Hepatocyte (in vitro differentiated cells): ENCODE results near the gene PHF2. TPM values are rescaled to one million over a fixed set of nuclear protein-coding genes. Genes with fewer than 3 reads are reported as not detected.

Source experiments
- DNase-seq: peaks from one replicate; pipeline ENCODE4 v3.0.0-alpha.2; 2016; ENCODE audit warnings: low spot score
- H2AFZ ChIP-seq: fragments of 200-600 bp; sonication (generic); 2 replicates; pipeline ENCODE4 v1.6.0; 2016; ENCODE audit warnings: antibody characterized with exemption, mild to moderate bottlenecking
- H3K27ac ChIP-seq: fragments of 200-600 bp; sonication (generic); 2 replicates; pipeline ENCODE4 v1.5.1; 2016; ENCODE audit warnings: mild to moderate bottlenecking
- H3K27me3 ChIP-seq: fragments of 200-600 bp; sonication (generic); 2 replicates; pipeline ENCODE4 v1.6.1; 2016
- H3K36me3 ChIP-seq: fragments of 200-600 bp; sonication (generic); replicated peaks from 2 replicates; pipeline ENCODE4 v1.5.1; 2016; ENCODE audit warnings: low read depth; ENCODE audit not compliant: insufficient read depth
- H3K4me1 ChIP-seq: fragments of 200-600 bp; sonication (generic); 2 replicates; pipeline ENCODE4 v1.5.1; 2016; ENCODE audit warnings: mild to moderate bottlenecking, moderate library complexity; ENCODE audit not compliant: insufficient read depth
- H3K4me2 ChIP-seq: fragments of 200-600 bp; sonication (generic); 2 replicates; pipeline ENCODE4 v1.6.0; 2016
- H3K4me3 ChIP-seq: fragments of 200-600 bp; sonication (generic); 2 replicates; pipeline ENCODE4 v1.5.1; 2016; ENCODE audit warnings: mild to moderate bottlenecking
- H3K79me2 ChIP-seq: fragments of 200-600 bp; sonication (generic); 2 replicates; pipeline ENCODE4 v1.6.0; 2017; ENCODE audit warnings: mild to moderate bottlenecking
- H3K9me2 ChIP-seq: fragments of 200-600 bp; sonication (generic); replicated peaks from 2 replicates; pipeline ENCODE4 v1.6.0; 2017; ENCODE audit warnings: mild to moderate bottlenecking; ENCODE audit not compliant: insufficient read depth
- H3K9me3 ChIP-seq: fragments of 200-600 bp; sonication (generic); 2 replicates; pipeline ENCODE4 v1.5.1; 2016; ENCODE audit warnings: low read depth, mild to moderate bottlenecking
- H4K20me1 ChIP-seq: fragments of 200-600 bp; sonication (generic); 2 replicates; pipeline ENCODE4 v1.6.0; 2016; ENCODE audit warnings: mild to moderate bottlenecking; ENCODE audit not compliant: insufficient read depth, poor library complexity, severe bottlenecking
- EZH2 ChIP-seq: fragments of 200-600 bp; sonication (generic); IDR thresholded peaks from 2 replicates; pipeline ENCODE4 v1.6.1; 2016; ENCODE audit warnings: antibody characterized with exemption, mild to moderate bottlenecking, borderline replicate concordance
- EZH2phosphoT487 ChIP-seq: fragments of 200-600 bp; sonication (generic); IDR thresholded peaks from one replicate; pipeline ENCODE4 v1.6.1; 2018; ENCODE audit warnings: antibody characterized with exemption, mild to moderate bottlenecking, low read depth, moderate library complexity; ENCODE audit not compliant: unreplicated experiment, severe bottlenecking
- WGBS: methylation state at CpG from one replicate; pipeline ENCODE4 v1.1.6; 2016; ENCODE audit warnings: low lambda C conversion rate; ENCODE audit errors: missing lambda C conversion rate; 5-methylcytosine and 5-hydroxymethylcytosine counted together
- polyA plus RNA-seq: library from polyadenylated mRNA; unstranded; fragments of >200 nt; fragmentation: Nextera tagmentation; extraction: Ambion mirVana; gene quantifications from 2 replicates; pipeline ENCODE4 v1.2.1, GENCODE V29; 2016
- total RNA-seq: library from RNA; depleted of rRNA; stranded (reverse); fragments of >200 nt; gene quantifications from 2 replicates; pipeline ENCODE4 v1.2.3, GENCODE V29; 2014
- TF ChIP-seq, protein P1 (sequence below): fragments of 200-600 bp; sonication (generic); IDR thresholded peaks from 2 replicates; pipeline ENCODE4 v1.5.1; 2016; ENCODE audit warnings: antibody characterized with exemption, mild to moderate bottlenecking; ENCODE audit not compliant: poor library complexity

PHF2 gene
- total and polyA plus RNA-seq, 2 experiments from 2014 or later, result 10.5 to 19.8 TPM

DNA sequence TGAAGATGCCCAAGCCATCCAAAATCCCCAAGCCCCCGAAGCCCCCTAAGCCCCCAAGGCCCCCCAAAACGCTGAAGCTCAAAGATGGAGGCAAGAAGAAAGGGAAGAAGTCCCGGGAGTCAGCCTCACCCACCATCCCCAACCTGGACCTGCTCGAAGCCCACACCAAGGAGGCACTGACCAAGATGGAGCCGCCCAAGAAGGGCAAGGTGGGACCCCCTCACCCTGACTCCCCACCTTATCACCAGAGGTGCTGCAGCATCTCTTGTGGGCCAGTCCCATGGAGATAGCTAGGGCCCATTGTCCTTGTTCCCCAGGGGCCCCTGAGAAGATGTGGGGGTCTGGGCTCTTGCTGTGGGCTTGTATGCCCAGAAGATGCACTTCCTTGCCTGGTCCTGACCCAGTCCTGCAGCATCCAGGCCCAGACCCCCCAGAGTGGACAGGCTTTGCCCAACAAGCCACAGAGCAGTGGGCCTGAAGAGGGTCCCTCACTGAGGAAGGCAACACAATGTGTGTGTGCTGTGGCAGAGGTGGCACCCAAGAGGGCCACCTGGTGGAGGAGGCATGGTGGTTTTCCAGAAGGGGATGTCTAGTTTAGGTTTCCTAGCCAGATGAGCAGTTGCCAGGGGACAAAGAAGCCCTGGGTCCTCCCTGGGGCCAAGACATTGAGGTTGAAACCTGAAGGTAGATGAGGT, 84.1 kb downstream of the PHF2 start:
- Histone ChIP-seq H3K27me3 (no peaks in the 10 kb centered on the region), H3K79me2 (no peaks in the 10 kb centered on the region), H3K27ac (no peak overlapping the region), H3K4me1 (no peaks in the 10 kb centered on the region), H3K4me2 (no peak overlapping the region), H3K4me3 (no peak overlapping the region), H3K9me3 (no peaks in the 10 kb centered on the region), H2AFZ (no peak overlapping the region), H4K20me1 (no peaks in the 10 kb centered on the region), H3K36me3 (no peaks in the 10 kb centered on the region), H3K9me2 (no peaks in the 10 kb centered on the region)
- DNase-seq, result no peak
- TF ChIP-seq EZH2 (no peak), EZH2phosphoT487 (no peak)
- TF ChIP-seq, protein P1, sequence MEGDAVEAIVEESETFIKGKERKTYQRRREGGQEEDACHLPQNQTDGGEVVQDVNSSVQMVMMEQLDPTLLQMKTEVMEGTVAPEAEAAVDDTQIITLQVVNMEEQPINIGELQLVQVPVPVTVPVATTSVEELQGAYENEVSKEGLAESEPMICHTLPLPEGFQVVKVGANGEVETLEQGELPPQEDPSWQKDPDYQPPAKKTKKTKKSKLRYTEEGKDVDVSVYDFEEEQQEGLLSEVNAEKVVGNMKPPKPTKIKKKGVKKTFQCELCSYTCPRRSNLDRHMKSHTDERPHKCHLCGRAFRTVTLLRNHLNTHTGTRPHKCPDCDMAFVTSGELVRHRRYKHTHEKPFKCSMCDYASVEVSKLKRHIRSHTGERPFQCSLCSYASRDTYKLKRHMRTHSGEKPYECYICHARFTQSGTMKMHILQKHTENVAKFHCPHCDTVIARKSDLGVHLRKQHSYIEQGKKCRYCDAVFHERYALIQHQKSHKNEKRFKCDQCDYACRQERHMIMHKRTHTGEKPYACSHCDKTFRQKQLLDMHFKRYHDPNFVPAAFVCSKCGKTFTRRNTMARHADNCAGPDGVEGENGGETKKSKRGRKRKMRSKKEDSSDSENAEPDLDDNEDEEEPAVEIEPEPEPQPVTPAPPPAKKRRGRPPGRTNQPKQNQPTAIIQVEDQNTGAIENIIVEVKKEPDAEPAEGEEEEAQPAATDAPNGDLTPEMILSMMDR, result no peak
- WGBS, result 100% methylated on average over 3 of the region's 5 CpGs

DNA sequence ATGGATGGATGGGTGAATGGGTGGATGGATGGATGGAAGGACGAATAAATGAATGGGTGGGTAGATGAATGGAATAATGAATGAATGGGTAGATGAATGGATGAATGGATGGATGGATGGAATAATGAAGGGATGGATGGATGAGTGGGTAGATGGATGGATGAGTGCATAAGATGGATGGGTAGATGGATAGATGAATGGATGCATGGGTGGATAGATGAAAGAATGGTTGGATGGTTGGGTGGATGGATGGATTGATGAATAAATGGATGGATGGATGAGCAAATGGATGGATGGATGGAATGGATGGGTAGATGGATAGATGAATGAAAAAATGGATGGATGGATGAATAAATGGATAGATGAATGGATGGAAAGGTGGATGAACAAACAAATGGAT, 85.2 kb downstream of the PHF2 start:
- TF ChIP-seq EZH2, result no peak
- TF ChIP-seq EZH2phosphoT487, result no peak
- TF ChIP-seq, protein P1, result no peak
- no peaks in the 10 kb centered on the region for H3K9me2 ChIP-seq
- no peaks in the 10 kb centered on the region for H3K36me3 ChIP-seq

DNA sequence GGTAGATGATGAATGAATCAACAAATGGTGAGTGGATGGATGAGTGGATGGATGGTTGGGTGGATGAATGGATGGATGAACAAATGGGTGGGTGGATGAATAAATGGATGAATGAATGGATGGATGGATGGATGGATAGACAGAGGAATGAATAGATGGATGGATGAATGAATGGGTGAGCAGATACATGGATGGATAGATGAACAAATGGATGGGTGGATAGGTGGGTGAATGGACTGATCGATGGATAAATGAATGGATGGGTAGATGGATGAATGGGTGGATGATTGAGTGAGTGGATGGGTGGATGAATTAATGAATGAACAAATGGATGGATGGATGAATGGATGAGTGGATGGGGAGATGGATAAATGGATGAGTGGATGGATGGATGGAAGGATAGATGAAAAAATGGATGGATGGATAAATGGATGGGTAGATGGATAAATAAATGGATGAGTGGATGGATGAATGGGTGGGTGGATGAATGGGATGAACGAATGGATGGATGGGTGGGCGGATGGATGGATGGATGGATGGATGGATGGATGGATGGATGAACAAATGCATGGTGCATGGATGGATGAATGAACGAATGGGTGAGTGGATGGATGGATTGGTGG, 85.7 kb downstream of the PHF2 start:
- Histone ChIP-seq H3K4me2 (no peak overlapping the region), H4K20me1 (no peaks in the 10 kb centered on the region), H3K36me3 (no peaks in the 10 kb centered on the region), H3K27me3 (no peaks in the 10 kb centered on the region), H2AFZ (no peak overlapping the region), H3K9me2 (no peaks in the 10 kb centered on the region), H3K27ac (no peak overlapping the region), H3K79me2 (no peaks in the 10 kb centered on the region), H3K4me1 (no peaks in the 10 kb centered on the region), H3K9me3 (no peaks in the 10 kb centered on the region), H3K4me3 (no peak overlapping the region)
- 86% methylated on average over 4 of the region's 4 CpGs for WGBS
- no peak for DNase-seq
- TF ChIP-seq EZH2 (no peak), EZH2phosphoT487 (no peak)
- TF ChIP-seq, protein P1, result no peak

More for the DNA sequence above, 85.2 kb downstream of the PHF2 start:
- Histone ChIP-seq H3K27me3 (no peaks in the 10 kb centered on the region), H3K4me2 (no peak overlapping the region), H3K4me3 (no peak overlapping the region), H2AFZ (no peak overlapping the region), H4K20me1 (no peaks in the 10 kb centered on the region), H3K79me2 (no peaks in the 10 kb centered on the region), H3K4me1 (no peaks in the 10 kb centered on the region), H3K27ac (no peak overlapping the region), H3K9me3 (no peaks in the 10 kb centered on the region)
- no peak for DNase-seq
- 100% methylated on average over 1 of the region's 1 CpG for WGBS
